Measurements from ENCODE around the gene GRID1.

Gene GRID1

GRCh38 chr10:86253091-86254072 lies 113.2 kb downstream of the GRID1 start:
- Mint-ChIP-seq H3K4me1 (peaks cover 17% of the 10 kb centered on the region), H3K27me3 (ENCODE audit: low read depth) (peaks cover 9% of the 10 kb centered on the region)
- no peak for TF ChIP-seq CTCF (IDR thresholded peaks at IDR 0.05; ENCODE audit: unreplicated experiment in 3 of 3)

GRCh38 chr10:86252556-86252955 lies 114.0 kb downstream of the GRID1 start:
- no peaks in the 10 kb centered on the region for H3K36me3 Mint-ChIP-seq (ENCODE audit: low read depth)
- TF ChIP-seq CTCF (IDR thresholded peaks at IDR 0.05; ENCODE audit: unreplicated experiment in 3 of 3): no peak
- no peak overlapping the region for H3K27ac Mint-ChIP-seq
- peaks cover 17% of the 10 kb centered on the region for H3K4me1 Mint-ChIP-seq
- no peak overlapping the region for H3K4me3 Mint-ChIP-seq
- peaks cover 11% of the 10 kb centered on the region for H3K27me3 Mint-ChIP-seq (ENCODE audit: low read depth)
- H3K9me3 Mint-ChIP-seq: peaks cover 5% of the 10 kb centered on the region

More at GRCh38 chr10:86253091-86254072, 113.2 kb downstream of the GRID1 start:
- Mint-ChIP-seq H3K9me3 (peaks cover 5% of the 10 kb centered on the region), H3K36me3 (ENCODE audit: low read depth) (no peaks in the 10 kb centered on the region), H3K4me3 (no peak overlapping the region), H3K27ac (peak overlapping the region in 1 of 3 experiments; percentile 16)

GRCh38 chr10:86252079-86252478 lies 114.5 kb downstream of the GRID1 start:
- Mint-ChIP-seq H3K27ac (no peak overlapping the region), H3K9me3 (peaks cover 5% of the 10 kb centered on the region), H3K4me3 (no peak overlapping the region), H3K36me3 (ENCODE audit: low read depth) (no peaks in the 10 kb centered on the region), H3K27me3 (ENCODE audit: low read depth) (peaks cover 16% of the 10 kb centered on the region), H3K4me1 (peaks cover 17% of the 10 kb centered on the region)
- no peak for TF ChIP-seq CTCF (IDR thresholded peaks at IDR 0.05; ENCODE audit: unreplicated experiment in 3 of 3)

- TF ChIP-seq CTCF (IDR thresholded peaks at IDR 0.05; ENCODE audit: unreplicated experiment in 3 of 3): no peak
- peaks cover 17% of the 10 kb centered on the region for H3K4me1 Mint-ChIP-seq
- no peak overlapping the region for H3K4me3 Mint-ChIP-seq
- H3K36me3 Mint-ChIP-seq (ENCODE audit: low read depth): no peaks in the 10 kb centered on the region
- H3K27me3 Mint-ChIP-seq (ENCODE audit: low read depth): peaks cover 16% of the 10 kb centered on the region
- peaks cover 5% of the 10 kb centered on the region for H3K9me3 Mint-ChIP-seq
- H3K27ac Mint-ChIP-seq: no peak overlapping the region
Observed at GRCh38 chr10:86251426-86251825, 115.2 kb downstream of the GRID1 start.

GRCh38 chr10:86250399-86250798 lies 116.2 kb downstream of the GRID1 start:
- H3K4me3 Mint-ChIP-seq: no peak overlapping the region
- H3K27ac Mint-ChIP-seq: no peak overlapping the region
- peaks cover 5% of the 10 kb centered on the region for H3K9me3 Mint-ChIP-seq
- H3K36me3 Mint-ChIP-seq (ENCODE audit: low read depth): no peaks in the 10 kb centered on the region
- H3K27me3 Mint-ChIP-seq (ENCODE audit: low read depth): peaks cover 16% of the 10 kb centered on the region
- no peak for TF ChIP-seq CTCF (IDR thresholded peaks at IDR 0.05; ENCODE audit: unreplicated experiment in 3 of 3)
- peaks cover 17% of the 10 kb centered on the region for H3K4me1 Mint-ChIP-seq

Data from nephron (organoid).